CD4-positive, alpha-beta T cell treated with Interleukin-6 for 4 hours (primary cell): ENCODE results near the gene GRM4.

Experiments
- DNase-seq: peaks from one replicate; pipeline ENCODE4 v3.0.0-alpha.2; 2020; ENCODE audit warnings: mixed read lengths

Gene GRM4

GRCh38 chr6:34039943-34040342 is 105.9 kb downstream of the GRM4 start:
- no peak for DNase-seq

GRCh38 chr6:34037151-34037550 is 108.7 kb downstream of the GRM4 start:
- no peak for DNase-seq

GRCh38 chr6:34036357-34037069 is 109.4 kb downstream of the GRM4 start:
- DNase-seq = no peak

- no peak for DNase-seq
These were observed 110.1 kb downstream of the GRM4 start for GRCh38 chr6:34035704-34036356.

GRCh38 chr6:34035161-34035560 is 110.7 kb downstream of the GRM4 start:
- DNase-seq = no peak

- no peak for DNase-seq
These were observed 113.0 kb downstream of the GRM4 start for GRCh38 chr6:34032856-34033255.

- no peak for DNase-seq
These were observed 114.1 kb downstream of the GRM4 start for GRCh38 chr6:34031625-34032383.

- DNase-seq = no peak
These were observed 114.9 kb downstream of the GRM4 start for GRCh38 chr6:34030831-34031624.

GRCh38 chr6:34029489-34030280 is 116.2 kb downstream of the GRM4 start:
- no peak for DNase-seq

- no peak for DNase-seq
These were observed 117.1 kb downstream of the GRM4 start for GRCh38 chr6:34028691-34029360.

- DNase-seq = no peak
These were observed 117.9 kb downstream of the GRM4 start for GRCh38 chr6:34027939-34028441.

- DNase-seq = peak; percentile 73
These were observed 118.4 kb downstream of the GRM4 start for GRCh38 chr6:34027445-34027936.

- no peak for DNase-seq
These were observed 120.0 kb downstream of the GRM4 start for GRCh38 chr6:34025861-34026260.

GRCh38 chr6:34025112-34025807 is 120.6 kb downstream of the GRM4 start:
- no peak for DNase-seq

- no peak for DNase-seq
These were observed 123.0 kb downstream of the GRM4 start for GRCh38 chr6:34022873-34023255.

GRCh38 chr6:34022250-34022872 is 123.5 kb downstream of the GRM4 start:
- DNase-seq = no peak

GRCh38 chr6:34021554-34022190 is 124.2 kb downstream of the GRM4 start:
- no peak for DNase-seq

GRCh38 chr6:34020807-34021553 is 124.9 kb downstream of the GRM4 start:
- DNase-seq = no peak

GRCh38 chr6:34020278-34020677 is 125.6 kb downstream of the GRM4 start:
- no peak for DNase-seq
